ENCODE data around the gene LAMB4. TPM values are rescaled to one million over a fixed set of nuclear protein-coding genes. Genes with fewer than 3 reads are reported as not detected.

Gene LAMB4
- total and polyA plus RNA-seq, 2 of the 4 experiments (the other 2 are of a cell fraction): 0.12 to 0.18 TPM

- Histone ChIP-seq H3K56ac (ENCODE audit: extremely low read depth, insufficient read depth, low read length) (no peak overlapping the region), H4K20me1 (ENCODE audit: insufficient read depth, low read length) (no peaks in the 10 kb centered on the region), H3K9ac (ENCODE audit: low read depth, low read length) (no peak overlapping the region), H3K23ac (ENCODE audit: low read depth, low read length) (no peak overlapping the region), H4K5ac (ENCODE audit: low read depth, low read length) (no peak overlapping the region), H4K91ac (ENCODE audit: insufficient read depth, low read depth, low read length) (no peak overlapping the region), H3K79me1 (ENCODE audit: low read depth in 1 of 2, low read length in 2 of 2) (no peaks in the 10 kb centered on the region), H3K27me3 (ENCODE audit: control insufficient read depth, insufficient read depth, low read length) (no peaks in the 10 kb centered on the region), H2AK9ac (replicated peaks; ENCODE audit: low read depth, low read length, poor library complexity) (no peak overlapping the region), H4K8ac (ENCODE audit: low read depth in 2 of 2, low read length in 2 of 2) (no peak overlapping the region), H3K36me3 (ENCODE audit: control insufficient read depth, insufficient read depth, low read length) (no peaks in the 10 kb centered on the region), H3K9me3 (ENCODE audit: control insufficient read depth, insufficient read depth, low read length) (no peaks in the 10 kb centered on the region), H3K18ac (ENCODE audit: low read depth, low read length) (no peak overlapping the region), H2BK15ac (ENCODE audit: low read depth, low read length) (no peak overlapping the region), H2BK5ac (ENCODE audit: low read depth, low read length, poor library complexity, severe bottlenecking) (no peak overlapping the region), H3K4me2 (ENCODE audit: low read depth, low read length) (no peak overlapping the region), H3K9me1 (ENCODE audit: insufficient read depth, low read length) (no peaks in the 10 kb centered on the region), H3K27ac (ENCODE audit: insufficient read depth, low read length) (no peak overlapping the region), H3K4me1 (ENCODE audit: control insufficient read depth, insufficient read depth, low read length) (no peaks in the 10 kb centered on the region), H2AK5ac (ENCODE audit: low read depth, low read length) (no peak overlapping the region), H2AFZ (replicated peaks; ENCODE audit: low read length, poor library complexity) (no peak overlapping the region), H3K14ac (replicated peaks; ENCODE audit: low read depth, low read length) (no peak overlapping the region), H2BK20ac (ENCODE audit: low read depth, low read length) (no peak overlapping the region), H3K4ac (ENCODE audit: low read depth, low read length) (no peak overlapping the region), H3K4me3 (ENCODE audit: insufficient read depth, low read depth, low read length) (no peak overlapping the region), H2BK120ac (ENCODE audit: low read depth, low read length) (no peak overlapping the region)
- BruUV-seq (replicated peaks): no TSS peak
- ATAC-seq (ENCODE audit: low read depth) (no peak), DNase-seq (no peak)
- dilution Hi-C loops (cut with HindIII; ENCODE audit: low sequenced_read_pairs, unreplicated experiment) (no loop called here), in situ Hi-C loops (cut with MboI; ENCODE audit: low sequenced_read_pairs) (no loop called here), intact Hi-C loops (cut with micrococcal nuclease) (no loop called here)
- WGBS, 2 experiments (ENCODE audit: extremely low coverage in 2 of 2, insufficient read length in 1 of 2): 75% methylated on average over 2 of the region's 2 CpGs; no CpG with 5 or more reads in 1 of the 2 experiments
- POLR2A ChIA-PET (ENCODE audit: unreplicated experiment): interaction anchor here (0.8 kb wide), 1 partner anchor 111 kb away, joined by 5 read pairs; no protein-coding TSS in a partner anchor
- TF ChIP-seq CTCF (conservative IDR thresholded peaks at IDR 0.05; ENCODE audit: low read depth, low read length) (no peak), BHLHE40 (IDR thresholded peaks at IDR 0.05; ENCODE audit: low read depth, low read length) (no peak), RFX5 (IDR thresholded peaks at IDR 0.05; ENCODE audit: low read depth, low read length) (no peak), NFE2L2 (IDR thresholded peaks at IDR 0.05; ENCODE audit: low read depth, low read length) (no peak)
- CTCF ChIA-PET: interaction anchor here (1.9 kb wide), 1 partner anchor 33 kb away, joined by 8 read pairs; no protein-coding TSS in a partner anchor
Measured at GRCh38 chr7:108112683-108113082, 17.5 kb downstream of the LAMB4 start.
